MCF 10A (cell line): ENCODE results near the gene IGFBP2. TPM values are rescaled to one million over a fixed set of nuclear protein-coding genes. Genes with fewer than 3 reads are reported as not detected.

Source experiments
- BruUV-seq: library from RNA; stranded (reverse); fragments of 400-500 nt; replicated peaks from 2 replicates; lab custom pipeline; 2021; lab: Mats Ljungman, UMichigan
- CTCF ChIA-PET: fragments of 300-600 bp; sonication (Branson Sonifier 250); formaldehyde crosslinking; extraction: SDS; loops from one replicate; lab custom pipeline; 2021; ENCODE audit warnings: antibody characterized with exemption, inconsistent platforms; lab: Yijun Ruan, JAX
- POLR2A ChIA-PET: fragments of 300-600, 350-650 bp; sonication (Branson Sonifier 250); formaldehyde crosslinking; extraction: SDS; loops from one replicate; lab custom pipeline; 2020; ENCODE audit warnings: antibody characterized with exemption, inconsistent platforms; lab: Yijun Ruan, JAX
- DNase-seq: peaks from one replicate; pipeline ENCODE4 v3.0.0-alpha.2; 2018; ENCODE audit not compliant: unreplicated experiment
- H3K27ac Mint-ChIP-seq: one replicate; pipeline ENCODE4 v1.8.0; 2022; ENCODE audit warnings: mild to moderate bottlenecking, low read depth, mixed read lengths; ENCODE audit not compliant: unreplicated experiment
- H3K27me3 Mint-ChIP-seq: one replicate; pipeline ENCODE4 v1.8.0; 2022; ENCODE audit warnings: mixed read lengths; ENCODE audit not compliant: insufficient read depth, unreplicated experiment
- H3K36me3 Mint-ChIP-seq: one replicate; pipeline ENCODE4 v1.8.0; 2022; ENCODE audit warnings: mild to moderate bottlenecking, moderate library complexity, mixed read lengths; ENCODE audit not compliant: insufficient read depth, unreplicated experiment
- H3K4me1 Mint-ChIP-seq: one replicate; pipeline ENCODE4 v1.8.0; 2022; ENCODE audit warnings: mixed read lengths; ENCODE audit not compliant: insufficient read depth, unreplicated experiment
- H3K4me3 Mint-ChIP-seq: one replicate; pipeline ENCODE4 v1.8.0; 2022; ENCODE audit warnings: mild to moderate bottlenecking, moderate library complexity, mixed read lengths; ENCODE audit not compliant: unreplicated experiment
- H3K9me3 Mint-ChIP-seq: one replicate; pipeline ENCODE4 v1.8.0; 2022; ENCODE audit warnings: mixed read lengths; ENCODE audit not compliant: unreplicated experiment
- CTCF ChIP-seq: fragments of 200-600 bp; IDR thresholded peaks from one replicate; pipeline ENCODE4 v1.8.0; 2022; ENCODE audit warnings: antibody characterized with exemption, mild to moderate bottlenecking; ENCODE audit not compliant: unreplicated experiment
- intact Hi-C: fragments of 100-400 bp; cut with micrococcal nuclease; formaldehyde crosslinking; loops from 2 replicates; pipeline ENCODE4 v1.14.1; 2022
- total RNA-seq: library from RNA; stranded (reverse); gene quantifications from 2 replicates; pipeline ENCODE4 v1.2.3, GENCODE V29; 2022

The IGFBP2 gene
- total RNA-seq, 1 experiment from 2014 or later = 32.0 TPM

GRCh38 chr2:216676630-216677029 lies 43.4 kb downstream of the IGFBP2 start:
- ChIA-PET POLR2A (interaction anchor here (0.8 kb wide), 1 partner anchor 1003 kb away, joined by 3 read pairs; no protein-coding TSS in a partner anchor), CTCF (interaction anchor here (0.7 to 1.5 kb wide), 3 partner anchors 11 to 1245 kb away, joined by 3 to 4 read pairs (median 3); no protein-coding TSS in a partner anchor)
- intact Hi-C loops = no loop called here
- DNase-seq = no peak
- H3K27ac Mint-ChIP-seq = no peak overlapping the region
- BruUV-seq = no TSS peak
- peaks cover 29% of the 10 kb centered on the region for H3K27me3 Mint-ChIP-seq
- no peaks in the 10 kb centered on the region for H3K9me3 Mint-ChIP-seq
- TF ChIP-seq CTCF = no peak
- peaks cover 12% of the 10 kb centered on the region for H3K4me1 Mint-ChIP-seq
- no peaks in the 10 kb centered on the region for H3K36me3 Mint-ChIP-seq
- H3K4me3 Mint-ChIP-seq = no peak overlapping the region

- POLR2A ChIA-PET = interaction anchor here (0.8 kb wide), 1 partner anchor 1002 kb away, joined by 3 read pairs; no protein-coding TSS in a partner anchor
- H3K27ac Mint-ChIP-seq = no peak overlapping the region
- CTCF ChIA-PET = interaction anchor here (0.6 to 1.5 kb wide), 4 partner anchors 10 to 1091 kb away, joined by 3 to 5 read pairs (median 4); partner anchors contain the start of gene IGFBP5
- no peak for DNase-seq
- intact Hi-C loops = no loop called here
- BruUV-seq = no TSS peak
- H3K9me3 Mint-ChIP-seq = no peaks in the 10 kb centered on the region
- H3K4me3 Mint-ChIP-seq = no peak overlapping the region
- H3K4me1 Mint-ChIP-seq = peaks cover 21% of the 10 kb centered on the region
- peaks cover 29% of the 10 kb centered on the region for H3K27me3 Mint-ChIP-seq
- H3K36me3 Mint-ChIP-seq = no peaks in the 10 kb centered on the region
- no peak for TF ChIP-seq CTCF
These were observed 44.3 kb downstream of the IGFBP2 start for GRCh38 chr2:216677439-216678097.

- no peak overlapping the region for H3K27ac Mint-ChIP-seq
- H3K4me1 Mint-ChIP-seq = peaks cover 21% of the 10 kb centered on the region
- CTCF ChIA-PET = interaction anchor here (0.6 to 1.5 kb wide), 5 partner anchors 10 to 1090 kb away, joined by 3 to 5 read pairs (median 4); partner anchors contain the start of gene IGFBP5
- no TSS peak for BruUV-seq
- H3K4me3 Mint-ChIP-seq = no peak overlapping the region
- POLR2A ChIA-PET = no interaction called here
- no peaks in the 10 kb centered on the region for H3K9me3 Mint-ChIP-seq
- DNase-seq = no peak
- no peak for TF ChIP-seq CTCF
- no peaks in the 10 kb centered on the region for H3K36me3 Mint-ChIP-seq
- intact Hi-C loops = no loop called here
- peaks cover 29% of the 10 kb centered on the region for H3K27me3 Mint-ChIP-seq
These were observed 44.9 kb downstream of the IGFBP2 start for GRCh38 chr2:216678098-216678465.

- peaks cover 28% of the 10 kb centered on the region for H3K27me3 Mint-ChIP-seq
- ChIA-PET CTCF (interaction anchor here (0.6 to 1.5 kb wide), 5 partner anchors 11 to 832 kb away, joined by 3 to 9 read pairs (median 4); partner anchors contain the start of gene IGFBP5), POLR2A (no interaction called here)
- H3K4me1 Mint-ChIP-seq = peaks cover 30% of the 10 kb centered on the region
- no peak for TF ChIP-seq CTCF
- no peak for DNase-seq
- no peak overlapping the region for H3K27ac Mint-ChIP-seq
- H3K9me3 Mint-ChIP-seq = no peaks in the 10 kb centered on the region
- no peaks in the 10 kb centered on the region for H3K36me3 Mint-ChIP-seq
- intact Hi-C loops = no loop called here
- H3K4me3 Mint-ChIP-seq = no peak overlapping the region
- BruUV-seq = no TSS peak
These were observed 45.8 kb downstream of the IGFBP2 start for GRCh38 chr2:216678813-216679657.
